ENCODE results near the gene MAD2L1BP. TPM values are rescaled to one million over a fixed set of nuclear protein-coding genes. Genes with fewer than 3 reads are reported as not detected.

Gene MAD2L1BP
- total RNA-seq, 2 experiments from 2014 or later = 30.8 to 43.3 TPM

- peaks cover 97% of the 10 kb centered on the region for H3K36me3 ChIP-seq (ENCODE audit: insufficient read depth, low read length)
- no TSS peak for BruUV-seq (replicated peaks)
- CTCF ChIA-PET (ENCODE audit: unreplicated experiment) = interaction anchor here (0.5 kb wide), 1 partner anchor 25 kb away, joined by 4 read pairs; no protein-coding TSS in a partner anchor
Measured at GRCh38 chr6:43621078-43621835, 14.4 kb upstream of the MAD2L1BP start.

GRCh38 chr6:43621836-43622180, 13.8 kb upstream of the MAD2L1BP start:
- no TSS peak for BruUV-seq (replicated peaks)
- Histone ChIP-seq H3K79me2 (ENCODE audit: insufficient read depth, low read depth, low read length) (0 out of 2 replicates have a peak, but pooled peaks cover under 1% of the 10 kb centered on the region), H3K27ac (ENCODE audit: low read depth, low read length, poor library complexity, severe bottlenecking) (no peak overlapping the region), H3K9me3 (ENCODE audit: low read length) (no peaks in the 10 kb centered on the region), H3K36me3 (ENCODE audit: insufficient read depth, low read length) (peaks cover 94% of the 10 kb centered on the region), H3K4me3 (ENCODE audit: low read depth, low read length, poor library complexity, severe bottlenecking) (no peak overlapping the region), H3K9me2 (ENCODE audit: insufficient read depth, low read length) (no peaks in the 10 kb centered on the region), H2AFZ (ENCODE audit: low read length) (no peak overlapping the region), H4K20me1 (ENCODE audit: insufficient read depth, low read length) (no peaks in the 10 kb centered on the region), H3K4me1 (ENCODE audit: insufficient read depth, low read length, poor library complexity, severe bottlenecking) (peaks cover 1% of the 10 kb centered on the region), H3K4me2 (ENCODE audit: low read length) (no peak overlapping the region)
- ChIA-PET CTCF (ENCODE audit: unreplicated experiment) (no interaction called here), POLR2A (no interaction called here)
- intact Hi-C loops (cut with micrococcal nuclease; ENCODE audit: unreplicated experiment) = no loop called here
- TF ChIP-seq EZH2phosphoT487 (IDR thresholded peaks at IDR 0.05; ENCODE audit: borderline replicate concordance, low read depth, low read length) = no peak
- no peak for TF ChIP-seq CTCF (conservative IDR thresholded peaks at IDR 0.05; ENCODE audit: low read length)
- no peak for DNase-seq (ENCODE audit: low spot score)

More at GRCh38 chr6:43621078-43621835, 14.4 kb upstream of the MAD2L1BP start:
- Histone ChIP-seq H4K20me1 (ENCODE audit: insufficient read depth, low read length) (no peaks in the 10 kb centered on the region), H3K4me2 (ENCODE audit: low read length) (no peak overlapping the region), H3K27ac (ENCODE audit: low read depth, low read length, poor library complexity, severe bottlenecking) (no peak overlapping the region), H3K9me3 (ENCODE audit: low read length) (no peaks in the 10 kb centered on the region), H3K4me1 (ENCODE audit: insufficient read depth, low read length, poor library complexity, severe bottlenecking) (no peaks in the 10 kb centered on the region), H3K9me2 (ENCODE audit: insufficient read depth, low read length) (no peaks in the 10 kb centered on the region), H3K79me2 (ENCODE audit: insufficient read depth, low read depth, low read length) (no peaks in the 10 kb centered on the region), H2AFZ (ENCODE audit: low read length) (no peak overlapping the region), H3K4me3 (ENCODE audit: low read depth, low read length, poor library complexity, severe bottlenecking) (no peak overlapping the region)
- TF ChIP-seq CTCF (conservative IDR thresholded peaks at IDR 0.05; ENCODE audit: low read length) = no peak
- TF ChIP-seq EZH2phosphoT487 (IDR thresholded peaks at IDR 0.05; ENCODE audit: borderline replicate concordance, low read depth, low read length) = no peak
- POLR2A ChIA-PET = interaction anchor here (0.6 kb wide), 1 partner anchor 8 kb away, joined by 3 read pairs; the partner anchor contains the start of gene GTPBP2
- DNase-seq (ENCODE audit: low spot score) = no peak
- intact Hi-C loops (cut with micrococcal nuclease; ENCODE audit: unreplicated experiment) = no loop called here

GRCh38 chr6:43622541-43622940, 13.1 kb upstream of the MAD2L1BP start:
- TF ChIP-seq EZH2phosphoT487 (IDR thresholded peaks at IDR 0.05; ENCODE audit: borderline replicate concordance, low read depth, low read length) = no peak
- no peak for TF ChIP-seq CTCF (conservative IDR thresholded peaks at IDR 0.05; ENCODE audit: low read length)
- no TSS peak for BruUV-seq (replicated peaks)
- Histone ChIP-seq H3K36me3 (ENCODE audit: insufficient read depth, low read length) (peaks cover 94% of the 10 kb centered on the region), H3K9me2 (ENCODE audit: insufficient read depth, low read length) (no peaks in the 10 kb centered on the region), H4K20me1 (ENCODE audit: insufficient read depth, low read length) (no peaks in the 10 kb centered on the region), H3K4me1 (ENCODE audit: insufficient read depth, low read length, poor library complexity, severe bottlenecking) (peaks cover 8% of the 10 kb centered on the region), H3K4me2 (ENCODE audit: low read length) (no peak overlapping the region), H2AFZ (ENCODE audit: low read length) (no peak overlapping the region), H3K79me2 (ENCODE audit: insufficient read depth, low read depth, low read length) (peaks cover 7% of the 10 kb centered on the region; the same call in 1 of the 2 replicates), H3K4me3 (ENCODE audit: low read depth, low read length, poor library complexity, severe bottlenecking) (no peak overlapping the region), H3K9me3 (ENCODE audit: low read length) (no peaks in the 10 kb centered on the region), H3K27ac (ENCODE audit: low read depth, low read length, poor library complexity, severe bottlenecking) (no peak overlapping the region)
- CTCF ChIA-PET (ENCODE audit: unreplicated experiment) = no interaction called here
- DNase-seq (ENCODE audit: low spot score) = no peak
- intact Hi-C loops (cut with micrococcal nuclease; ENCODE audit: unreplicated experiment) = no loop called here
- POLR2A ChIA-PET = interaction anchor here (1.3 kb wide), 1 partner anchor 9 kb away, joined by 6 read pairs; no protein-coding TSS in a partner anchor

Data from OCI-LY7 (cell line).